ENCODE results near the gene RCSD1. TPM values are rescaled to one million over a fixed set of nuclear protein-coding genes. Genes with fewer than 3 reads are reported as not detected.
A peak's percentile ranks its signal among the peaks of the same experiment; 100 is the strongest.

The RCSD1 gene
- total and polyA plus RNA-seq, 12 donors: 9.0 to 50.2 (median 37.4) TPM

- no peak for TF ChIP-seq CTCF (IDR thresholded peaks at IDR 0.05)
- peak; percentile 29 to 79 (median 50) for ATAC-seq
These were observed 92.3 kb downstream of the RCSD1 start for GRCh38 chr1:167722152-167722869.

GRCh38 chr1:167722870-167723251 is 92.8 kb downstream of the RCSD1 start:
- Histone ChIP-seq H3K4me3 (peak overlapping the region in 9 of 10 donors; percentile 65 to 99 (median 95)), H3K27ac (peak overlapping the region in 7 of 10 donors; percentile 84 to 94 (median 90)), H3K36me3 (no peaks in the 10 kb centered on the region), H3K4me1 (peaks cover 4 to 61% (median 39%) of the 10 kb centered on the region in 9 donors), H3K27me3 (no peaks in the 10 kb centered on the region), H3K9me3 (no peaks in the 10 kb centered on the region)
- no peak for TF ChIP-seq CTCF (IDR thresholded peaks at IDR 0.05)
- DNase-seq: no peak
- 27 to 38% methylated on average over 4 of the region's 4 CpGs for WGBS, 2 donors
- intact Hi-C loops (cut with DNase I): loop anchor here in 8 of 10 donors (5.0 to 10.0 kb wide), 5 partner anchors 79 to 362 kb away; partner anchors contain the start of genes DCAF6 (in 2 of the 8) and MPC2 (in 2 of the 8)
- ATAC-seq: no peak

More at GRCh38 chr1:167722152-167722869, 92.3 kb downstream of the RCSD1 start:
- peak overlapping the region; percentile 51 to 94 (median 88) for H3K27ac ChIP-seq
- peak overlapping the region; percentile 65 to 99 (median 94) for H3K4me3 ChIP-seq
- 1% methylated on average over 50 to 52 of the region's 52 CpGs for WGBS, 2 donors
- intact Hi-C loops (cut with DNase I): loop anchor here in 8 of 10 donors (5.0 to 10.0 kb wide), 5 partner anchors 80 to 362 kb away; partner anchors contain the start of genes DCAF6 (in 2 of the 8) and MPC2 (in 2 of the 8)
- no peaks in the 10 kb centered on the region for H3K27me3 ChIP-seq
- no peaks in the 10 kb centered on the region for H3K9me3 ChIP-seq
- DNase-seq: peak in 1 of 2 donors; percentile 34
- peaks cover 4 to 56% (median 39%) of the 10 kb centered on the region in 9 donors for H3K4me1 ChIP-seq
- H3K36me3 ChIP-seq: no peaks in the 10 kb centered on the region

- intact Hi-C loops (cut with DNase I): loop anchor here in 8 of 10 donors (5.0 to 10.0 kb wide), 5 partner anchors 78 to 361 kb away; partner anchors contain the start of genes DCAF6 (in 2 of the 8) and MPC2 (in 2 of the 8)
- ATAC-seq (no peak), DNase-seq (no peak)
- Histone ChIP-seq H3K27me3 (no peaks in the 10 kb centered on the region), H3K9me3 (no peaks in the 10 kb centered on the region), H3K36me3 (no peaks in the 10 kb centered on the region), H3K27ac (peak overlapping the region in 1 of 10 donors; percentile 92), H3K4me1 (peaks cover 4 to 63% (median 41%) of the 10 kb centered on the region in 9 donors), H3K4me3 (peak overlapping the region in 6 of 10 donors; percentile 79 to 99 (median 96))
- WGBS, 2 donors: 81 to 95% methylated on average over 2 of the region's 2 CpGs
- no peak for TF ChIP-seq CTCF (IDR thresholded peaks at IDR 0.05)
These were observed 93.8 kb downstream of the RCSD1 start for GRCh38 chr1:167723707-167724323.

GRCh38 chr1:167726008-167726407 is 96.0 kb downstream of the RCSD1 start:
- intact Hi-C loops (cut with DNase I): loop anchor here in 2 of 10 donors (10.0 kb wide), 1 partner anchor 359 kb away; no protein-coding TSS in a partner anchor
- no peak for TF ChIP-seq CTCF (IDR thresholded peaks at IDR 0.05)
- Histone ChIP-seq H3K4me3 (no peak overlapping the region), H3K4me1 (peaks cover 4 to 57% (median 39%) of the 10 kb centered on the region in 9 donors), H3K9me3 (no peaks in the 10 kb centered on the region), H3K27me3 (no peaks in the 10 kb centered on the region), H3K27ac (no peak overlapping the region), H3K36me3 (peaks cover 0 to 9% (median 4%) of the 10 kb centered on the region in 9 donors)
- DNase-seq (no peak), ATAC-seq (no peak)
- 59 to 67% methylated on average over 1 of the region's 1 CpG for whole genome bisulfite sequencing, 2 donors
